Measurements from ENCODE around the gene DDX23. TPM values are rescaled to one million over a fixed set of nuclear protein-coding genes. Genes with fewer than 3 reads are reported as not detected.

The DDX23 gene
- total and polyA plus RNA-seq, 8 donors, result 66.5 to 116 (median 108) TPM

DNA sequence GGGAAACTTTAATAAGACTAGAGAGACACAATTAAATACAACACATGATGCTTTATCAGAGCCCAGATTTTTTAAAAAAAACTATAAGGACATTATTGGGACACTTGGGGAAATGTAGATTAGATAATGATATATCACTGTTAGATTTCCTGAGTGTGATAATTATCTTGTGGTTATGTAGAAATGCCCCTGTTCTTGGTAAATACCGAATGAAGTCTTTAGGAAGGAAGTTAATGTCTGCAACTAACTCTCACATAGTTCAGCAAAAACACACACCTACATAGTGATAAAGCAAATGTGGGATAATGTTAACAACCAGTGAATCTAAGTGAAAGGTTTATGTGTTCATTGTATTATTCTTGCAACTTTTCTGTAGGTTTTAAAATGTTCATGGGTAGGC lies 48.3 kb downstream of the DDX23 start:
- intact Hi-C loops (cut with DNase I), result no loop called here
- no peak for DNase-seq
- Histone ChIP-seq H3K9me3 (no peaks in the 10 kb centered on the region), H3K27me3 (peaks cover 0 to 16% of the 10 kb centered on the region in 2 donors), H3K4me3 (no peak overlapping the region), H3K4me1 (no peaks in the 10 kb centered on the region), H3K27ac (no peak overlapping the region), H3K36me3 (no peaks in the 10 kb centered on the region)
- no peak for ATAC-seq
- TF ChIP-seq, protein P1, sequence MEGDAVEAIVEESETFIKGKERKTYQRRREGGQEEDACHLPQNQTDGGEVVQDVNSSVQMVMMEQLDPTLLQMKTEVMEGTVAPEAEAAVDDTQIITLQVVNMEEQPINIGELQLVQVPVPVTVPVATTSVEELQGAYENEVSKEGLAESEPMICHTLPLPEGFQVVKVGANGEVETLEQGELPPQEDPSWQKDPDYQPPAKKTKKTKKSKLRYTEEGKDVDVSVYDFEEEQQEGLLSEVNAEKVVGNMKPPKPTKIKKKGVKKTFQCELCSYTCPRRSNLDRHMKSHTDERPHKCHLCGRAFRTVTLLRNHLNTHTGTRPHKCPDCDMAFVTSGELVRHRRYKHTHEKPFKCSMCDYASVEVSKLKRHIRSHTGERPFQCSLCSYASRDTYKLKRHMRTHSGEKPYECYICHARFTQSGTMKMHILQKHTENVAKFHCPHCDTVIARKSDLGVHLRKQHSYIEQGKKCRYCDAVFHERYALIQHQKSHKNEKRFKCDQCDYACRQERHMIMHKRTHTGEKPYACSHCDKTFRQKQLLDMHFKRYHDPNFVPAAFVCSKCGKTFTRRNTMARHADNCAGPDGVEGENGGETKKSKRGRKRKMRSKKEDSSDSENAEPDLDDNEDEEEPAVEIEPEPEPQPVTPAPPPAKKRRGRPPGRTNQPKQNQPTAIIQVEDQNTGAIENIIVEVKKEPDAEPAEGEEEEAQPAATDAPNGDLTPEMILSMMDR (IDR thresholded peaks at IDR 0.05), result no peak

DNA sequence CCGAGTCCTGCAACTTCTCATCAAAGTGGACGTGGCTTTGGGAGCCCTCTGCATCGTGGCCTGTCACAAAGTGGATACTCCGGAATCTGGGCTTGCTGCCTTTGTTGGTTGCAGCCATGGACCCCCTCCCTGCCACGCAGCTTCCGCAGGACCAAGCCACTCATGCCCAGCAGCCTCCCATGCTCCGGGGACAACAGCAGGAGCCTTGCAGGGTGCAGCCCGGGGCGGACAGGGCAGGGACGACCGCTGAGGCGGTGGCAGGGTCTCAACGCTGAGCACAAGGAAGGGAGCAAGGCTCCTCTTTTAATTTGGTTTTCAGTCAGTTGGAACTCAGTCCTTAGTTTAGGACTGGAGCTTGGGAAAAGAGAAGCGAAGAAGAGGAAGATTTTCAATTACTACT lies 51.0 kb downstream of the DDX23 start:
- Histone ChIP-seq H3K9me3 (no peaks in the 10 kb centered on the region), H3K4me3 (no peak overlapping the region), H3K4me1 (peaks cover 0 to 2% of the 10 kb centered on the region in 2 donors), H3K27ac (no peak overlapping the region), H3K27me3 (peaks cover 0 to 16% of the 10 kb centered on the region in 2 donors), H3K36me3 (no peaks in the 10 kb centered on the region)
- intact Hi-C loops (cut with DNase I), result no loop called here
- ATAC-seq (no peak), DNase-seq (no peak)
- TF ChIP-seq, protein P1 (IDR thresholded peaks at IDR 0.05), result no peak

DNA sequence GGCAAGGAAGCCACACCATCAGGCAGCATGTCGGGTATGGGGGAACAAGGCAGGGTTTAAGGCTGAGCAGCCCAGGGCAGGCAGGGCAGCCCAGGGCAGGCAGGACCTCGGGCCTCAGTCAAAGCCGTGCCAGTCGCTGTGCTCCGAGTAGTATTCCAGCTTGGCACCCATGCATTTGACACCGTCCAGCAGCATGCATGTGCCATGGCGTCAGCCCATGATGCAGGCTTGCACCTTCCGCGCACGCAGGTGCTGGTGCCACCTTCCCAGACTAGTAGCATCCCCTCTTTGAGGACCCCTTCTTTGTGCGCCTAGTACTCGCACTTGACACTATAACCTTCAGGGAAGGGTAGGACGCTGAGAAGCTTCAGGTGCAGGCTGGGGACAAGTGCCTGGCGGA lies 51.5 kb downstream of the DDX23 start:
- Histone ChIP-seq H3K9me3 (no peaks in the 10 kb centered on the region), H3K4me3 (no peak overlapping the region), H3K27ac (no peak overlapping the region), H3K36me3 (no peaks in the 10 kb centered on the region), H3K4me1 (peaks cover 0 to 7% of the 10 kb centered on the region in 2 donors), H3K27me3 (peaks cover 0 to 16% of the 10 kb centered on the region in 2 donors)
- DNase-seq (no peak), ATAC-seq (no peak)
- intact Hi-C loops (cut with DNase I), result no loop called here
- TF ChIP-seq, protein P1 (IDR thresholded peaks at IDR 0.05), result no peak

DNA sequence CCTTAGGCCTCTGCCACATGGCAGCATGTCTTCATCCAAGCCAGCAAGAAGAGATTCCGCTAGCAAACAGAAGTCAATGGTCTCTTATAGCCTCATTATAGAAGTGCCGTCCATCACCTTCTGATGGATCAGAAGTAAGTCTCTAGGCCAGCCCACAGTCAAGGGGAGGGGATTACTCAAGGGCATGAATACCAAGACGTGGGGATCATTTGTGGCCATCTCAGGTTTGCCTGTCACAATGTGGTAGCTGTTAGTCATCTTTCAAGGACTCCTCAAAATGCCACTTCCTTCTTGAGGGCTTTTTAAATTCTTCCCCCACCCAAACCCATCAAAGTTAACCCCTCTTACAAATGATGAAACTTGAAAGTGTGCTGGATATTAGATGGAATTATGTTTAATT lies 55.0 kb downstream of the DDX23 start:
- peaks cover 0 to 16% of the 10 kb centered on the region in 2 donors for H3K27me3 ChIP-seq
- H3K36me3 ChIP-seq, result no peaks in the 10 kb centered on the region
- DNase-seq (peak in 1 of 4 donors; percentile 48), ATAC-seq (peak; percentile 76)
- intact Hi-C loops (cut with DNase I), result loop anchor here in 1 of 2 donors (5.0 kb wide), 1 partner anchor 45 kb away; no protein-coding TSS in a partner anchor
- H3K27ac ChIP-seq, result no peak overlapping the region
- TF ChIP-seq, protein P1 (IDR thresholded peaks at IDR 0.05), result no peak
- no peak overlapping the region for H3K4me3 ChIP-seq
- peaks cover 0 to 13% of the 10 kb centered on the region in 2 donors for H3K4me1 ChIP-seq
- no peaks in the 10 kb centered on the region for H3K9me3 ChIP-seq

DNA sequence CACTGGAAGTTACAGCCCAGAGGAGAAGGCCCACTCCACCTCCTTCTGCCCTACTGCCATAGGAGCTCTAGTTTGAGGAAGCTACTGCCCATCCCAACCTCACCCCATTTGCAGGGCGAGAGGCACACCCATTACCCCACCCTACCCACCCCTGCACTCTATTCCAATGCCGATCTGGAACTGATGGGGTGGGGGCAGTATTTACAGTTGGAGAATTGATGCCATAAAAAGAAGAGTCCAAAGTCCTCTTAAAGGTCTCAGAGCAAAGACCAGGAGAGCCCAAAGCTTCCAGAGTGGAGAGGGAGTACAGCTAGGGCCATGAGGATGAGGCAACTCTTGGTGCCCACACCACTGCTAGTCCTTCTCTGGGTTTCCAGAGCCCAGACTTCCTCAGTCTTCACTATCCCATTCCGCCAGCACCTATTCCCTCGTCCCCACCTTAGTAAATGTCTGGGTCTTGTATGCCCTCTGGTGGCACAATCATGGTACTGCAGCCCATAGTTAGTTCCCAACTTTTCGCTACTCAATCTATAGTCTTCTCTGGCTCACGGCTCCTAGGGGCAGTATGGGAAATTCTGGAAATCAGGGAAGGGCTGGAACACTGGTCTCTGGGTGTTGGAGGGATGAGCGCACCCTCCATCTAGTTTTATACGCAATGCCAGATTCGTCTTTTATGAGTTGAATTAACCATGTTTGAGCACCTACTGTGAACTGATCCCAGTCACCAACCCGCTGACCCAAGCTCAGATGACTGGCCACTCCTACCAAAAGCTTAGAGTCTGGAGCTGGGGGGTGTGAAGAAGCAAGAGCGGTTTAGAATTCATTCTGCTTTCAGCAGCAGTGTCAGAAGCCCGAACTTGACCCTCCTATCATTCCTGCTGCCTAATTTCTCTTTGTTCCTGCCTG lies 56.2 kb downstream of the DDX23 start:
- H3K27me3 ChIP-seq, result peaks cover 0 to 13% of the 10 kb centered on the region in 2 donors

More for the DNA sequence above, 56.2 kb downstream of the DDX23 start:
- Histone ChIP-seq H3K27ac (no peak overlapping the region), H3K36me3 (no peaks in the 10 kb centered on the region), H3K9me3 (no peaks in the 10 kb centered on the region), H3K4me1 (peaks cover 0 to 13% of the 10 kb centered on the region in 2 donors), H3K4me3 (no peak overlapping the region)
- DNase-seq, result peak in 2 of 4 donors; percentile 48 to 78
- TF ChIP-seq, protein P1 (IDR thresholded peaks at IDR 0.05), result peak; percentile 81 to 94
- peak; percentile 98 for ATAC-seq
- intact Hi-C loops (cut with DNase I), result loop anchor here in 1 of 2 donors (5.0 kb wide), 1 partner anchor 44 kb away; no protein-coding TSS in a partner anchor

All from left lung (tissue), 10 donors.